WTC11 (cell line): ENCODE measurements around the gene RAD54L2. TPM values are rescaled to one million over a fixed set of nuclear protein-coding genes. Genes with fewer than 3 reads are reported as not detected.
A peak's percentile ranks its signal among the peaks of the same experiment; 100 is the strongest.

Experiments used
- ATAC-seq: fragments of 200-7000 bp; cut with Tn5 transposase; 2 replicates; pipeline ENCODE4 v1.10.0; 2021; ENCODE audit warnings: mild to moderate bottlenecking, moderate library complexity
- CTCF ChIA-PET: fragments of 300-600 bp; sonication (Branson Sonifier 250); formaldehyde crosslinking; loops from one replicate; lab custom pipeline; 2021; ENCODE audit warnings: antibody characterized with exemption; lab: Charles Lee
- POLR2A ChIA-PET: fragments of 350-600 bp; sonication (Branson Sonifier 250); formaldehyde crosslinking; loops from one replicate; lab custom pipeline; 2021; ENCODE audit warnings: antibody characterized with exemption; lab: Charles Lee
- DNase-seq: peaks from one replicate; pipeline ENCODE4 v3.0.0; 2021; ENCODE audit warnings: low spot score
- H3K27ac Mint-ChIP-seq: 2 replicates; pipeline ENCODE4 v1.8.0; 2021; ENCODE audit warnings: mixed read lengths
- H3K27me3 Mint-ChIP-seq: 2 replicates; pipeline ENCODE4 v1.8.0; 2021; ENCODE audit warnings: low read depth, mild to moderate bottlenecking, moderate library complexity, mixed read lengths
- H3K36me3 Mint-ChIP-seq: 2 replicates; pipeline ENCODE4 v1.8.0; 2021; ENCODE audit warnings: mixed read lengths
- H3K4me1 Mint-ChIP-seq: 2 replicates; pipeline ENCODE4 v1.8.0; 2022; ENCODE audit warnings: mixed read lengths
- H3K4me3 Mint-ChIP-seq: 2 replicates; pipeline ENCODE4 v1.8.0; 2021; ENCODE audit warnings: mild to moderate bottlenecking, moderate library complexity, mixed read lengths
- H3K9me3 Mint-ChIP-seq: 2 replicates; pipeline ENCODE4 v1.8.0; 2021; ENCODE audit warnings: mixed read lengths
- CBFB ChIP-seq: sonication (generic); formaldehyde crosslinking; IDR thresholded peaks from 2 replicates; pipeline ENCODE4 v1.8.1; 2022; ENCODE audit warnings: mild to moderate bottlenecking, low read depth, missing genetic modification reagents
- ELF4 ChIP-seq: sonication (generic); formaldehyde crosslinking; IDR thresholded peaks from 2 replicates; pipeline ENCODE4 v1.8.1; 2022; ENCODE audit warnings: low read depth, mild to moderate bottlenecking, moderate library complexity, missing genetic modification reagents
- GABPB1 ChIP-seq: sonication (generic); formaldehyde crosslinking; IDR thresholded peaks from 2 replicates; pipeline ENCODE4 v1.8.1; 2023; ENCODE audit warnings: mild to moderate bottlenecking, missing genetic modification reagents
- HMGA2 ChIP-seq: fragments of 250-450 bp; sonication (Bioruptor Pico); IDR thresholded peaks from 2 replicates; pipeline ENCODE4 v1.4.0; 2021; ENCODE audit warnings: mild to moderate bottlenecking, moderate library complexity
- JAZF1 ChIP-seq: fragments of 250-450 bp; sonication (Bioruptor Pico); IDR thresholded peaks from 2 replicates; pipeline ENCODE4 v1.9.0; 2021; ENCODE audit warnings: moderate library complexity, mild to moderate bottlenecking, inconsistent platforms
- MYBL2 ChIP-seq: sonication (generic); formaldehyde crosslinking; IDR thresholded peaks from 2 replicates; pipeline ENCODE4 v1.8.1; 2023; ENCODE audit warnings: mild to moderate bottlenecking, moderate library complexity, missing genetic modification reagents
- RORB ChIP-seq: fragments of 250-450 bp; sonication (Bioruptor Pico); IDR thresholded peaks from 2 replicates; pipeline ENCODE4 v1.9.0; 2021; ENCODE audit warnings: mild to moderate bottlenecking
- SMAD4 ChIP-seq: sonication (generic); formaldehyde crosslinking; IDR thresholded peaks from 2 replicates; pipeline ENCODE4 v1.8.0; 2022; ENCODE audit warnings: mild to moderate bottlenecking, missing genetic modification reagents
- SP1 ChIP-seq: sonication (generic); formaldehyde crosslinking; conservative IDR thresholded peaks from 2 replicates; pipeline ENCODE4 v1.8.1; 2022; ENCODE audit warnings: missing genetic modification reagents
- TP53 ChIP-seq: sonication (generic); formaldehyde crosslinking; IDR thresholded peaks from 2 replicates; pipeline ENCODE4 v1.8.1; 2023; ENCODE audit warnings: mild to moderate bottlenecking, missing genetic modification reagents
- ZNF121 ChIP-seq: sonication (generic); formaldehyde crosslinking; IDR thresholded peaks from 2 replicates; pipeline ENCODE4 v1.8.0; 2023; ENCODE audit warnings: missing genetic modification reagents
- ZNF416 ChIP-seq: fragments of 250-450 bp; sonication (Bioruptor Pico); IDR thresholded peaks from 2 replicates; pipeline ENCODE4 v1.9.0; 2021; ENCODE audit warnings: mild to moderate bottlenecking, inconsistent platforms
- ZNF671 ChIP-seq: fragments of 250-450 bp; sonication (Bioruptor Pico); IDR thresholded peaks from 2 replicates; pipeline ENCODE4 v1.8.0; 2021; ENCODE audit warnings: mild to moderate bottlenecking
- total RNA-seq: library from RNA; stranded (reverse); gene quantifications from 3 replicates; pipeline ENCODE4 v1.2.3, GENCODE V29; 2021
- TF ChIP-seq, protein P1 (sequence below): sonication (generic); formaldehyde crosslinking; IDR thresholded peaks from 2 replicates; pipeline ENCODE4 v1.8.1; 2023; ENCODE audit warnings: mild to moderate bottlenecking, missing genetic modification reagents, moderate library complexity
- TF ChIP-seq, protein P2 (sequence below): sonication (generic); formaldehyde crosslinking; IDR thresholded peaks from 2 replicates; pipeline ENCODE4 v1.8.0; 2022; ENCODE audit warnings: mild to moderate bottlenecking, missing genetic modification reagents
- TF ChIP-seq, protein P3 (sequence below): sonication (generic); formaldehyde crosslinking; IDR thresholded peaks from 2 replicates; pipeline ENCODE4 v1.8.1; 2023; ENCODE audit warnings: mild to moderate bottlenecking, missing genetic modification reagents, moderate library complexity
- TF ChIP-seq, protein P4 (sequence below): sonication (generic); formaldehyde crosslinking; IDR thresholded peaks from 2 replicates; pipeline ENCODE4 v1.8.1; 2022; ENCODE audit warnings: low read depth, missing genetic modification reagents, borderline replicate concordance
- TF ChIP-seq, protein P5 (sequence below): sonication (generic); formaldehyde crosslinking; IDR thresholded peaks from 2 replicates; pipeline ENCODE4 v1.8.1; 2023; ENCODE audit warnings: mild to moderate bottlenecking, moderate library complexity, missing genetic modification reagents
- TF ChIP-seq, protein P6 (sequence below): sonication (generic); formaldehyde crosslinking; IDR thresholded peaks from 2 replicates; pipeline ENCODE4 v1.8.0; 2023; ENCODE audit warnings: missing genetic modification reagents, mild to moderate bottlenecking, borderline replicate concordance
- TF ChIP-seq, protein P7 (sequence below): fragments of 250-450 bp; sonication (Bioruptor Pico); IDR thresholded peaks from 2 replicates; pipeline ENCODE4 v1.9.0; 2021; ENCODE audit warnings: mild to moderate bottlenecking
- TF ChIP-seq, protein P8 (sequence below): sonication (generic); formaldehyde crosslinking; IDR thresholded peaks from 2 replicates; pipeline ENCODE4 v1.8.0; 2022; ENCODE audit warnings: missing genetic modification reagents

RAD54L2 gene
- total RNA-seq, 1 experiment from 2014 or later = 29.5 TPM

DNA sequence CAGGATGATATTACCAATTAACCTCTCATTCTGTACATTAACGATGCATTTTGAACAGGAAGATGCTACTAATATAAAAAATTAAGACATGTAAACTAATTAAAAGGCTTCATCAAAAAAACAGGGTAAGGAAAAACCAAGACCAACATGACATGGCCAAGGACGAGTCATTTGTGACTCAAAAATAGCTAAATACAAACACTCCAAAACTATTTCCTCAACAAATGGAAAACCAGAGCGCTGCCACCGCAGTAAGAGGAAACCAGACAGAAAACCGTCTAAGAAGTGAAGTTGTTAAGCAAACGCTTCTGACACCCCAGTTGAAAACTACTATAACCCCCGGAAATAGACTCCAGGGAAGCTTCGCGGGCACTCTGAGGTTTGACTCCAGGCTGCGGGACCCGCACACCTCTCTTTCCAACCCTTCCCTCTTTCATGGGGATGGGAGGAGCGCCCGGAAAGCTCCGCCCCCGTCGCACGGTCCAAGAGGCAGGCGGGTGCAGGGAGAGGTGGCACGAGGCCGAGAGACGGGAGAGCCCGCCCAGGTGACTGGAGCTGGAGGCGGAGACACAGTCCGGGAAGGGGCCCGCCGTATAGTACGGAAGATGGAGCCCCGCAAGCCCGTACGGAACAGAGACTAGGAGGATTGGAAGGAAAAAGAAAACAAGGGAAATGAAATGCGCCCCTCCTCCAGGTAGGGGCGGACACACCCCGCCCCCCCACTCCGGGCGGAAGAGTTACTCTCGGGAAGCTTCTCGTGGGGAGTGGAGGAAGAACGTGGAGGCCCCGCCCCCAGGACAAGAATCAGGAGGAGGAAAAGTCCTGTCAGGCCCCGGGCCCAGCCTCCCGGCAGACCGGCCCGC, 39.4 kb upstream of the RAD54L2 start:
- Mint-ChIP-seq H3K9me3 (no peaks in the 10 kb centered on the region), H3K4me1 (0 out of 2 replicates have a peak, but pooled peaks cover 5% of the 10 kb centered on the region), H3K36me3 (peaks cover 3% of the 10 kb centered on the region), H3K27me3 (no peaks in the 10 kb centered on the region), H3K27ac (peak overlapping the region; percentile 97), H3K4me3 (peak overlapping the region; percentile 94)
- ATAC-seq (peak; percentile 85), DNase-seq (peak; percentile 97)
- ChIA-PET POLR2A (interaction anchor here (0.6 to 2.2 kb wide), 6 partner anchors 9 to 182 kb away, joined by 3 to 12 read pairs (median 7); no protein-coding TSS in a partner anchor), CTCF (interaction anchor here (0.6 to 5.7 kb wide), 24 partner anchors 10 to 883 kb away, joined by 3 to 198 read pairs (median 5); partner anchors contain the start of genes MANF, RAD54L2, RBM15B and TEX264)
- no peak for TF ChIP-seq SMAD4 (CRISPR knock-in tag)
- TF ChIP-seq SP1 = peak; percentile 58
- no peak for TF ChIP-seq ZNF416 (CRISPR knock-in tag)
- no peak for TF ChIP-seq HMGA2 (CRISPR knock-in tag)
- TF ChIP-seq, protein P1, sequence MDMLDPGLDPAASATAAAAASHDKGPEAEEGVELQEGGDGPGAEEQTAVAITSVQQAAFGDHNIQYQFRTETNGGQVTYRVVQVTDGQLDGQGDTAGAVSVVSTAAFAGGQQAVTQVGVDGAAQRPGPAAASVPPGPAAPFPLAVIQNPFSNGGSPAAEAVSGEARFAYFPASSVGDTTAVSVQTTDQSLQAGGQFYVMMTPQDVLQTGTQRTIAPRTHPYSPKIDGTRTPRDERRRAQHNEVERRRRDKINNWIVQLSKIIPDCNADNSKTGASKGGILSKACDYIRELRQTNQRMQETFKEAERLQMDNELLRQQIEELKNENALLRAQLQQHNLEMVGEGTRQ = peak; percentile 58; the same call in 1 of the 2 replicates
- TF ChIP-seq ELF4 (CRISPR knock-in tag) = no peak
- TF ChIP-seq ZNF121 = no peak
- TF ChIP-seq, protein P2, sequence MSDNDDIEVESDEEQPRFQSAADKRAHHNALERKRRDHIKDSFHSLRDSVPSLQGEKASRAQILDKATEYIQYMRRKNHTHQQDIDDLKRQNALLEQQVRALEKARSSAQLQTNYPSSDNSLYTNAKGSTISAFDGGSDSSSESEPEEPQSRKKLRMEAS = peak; percentile 60; the same call in 1 of the 2 replicates
- TF ChIP-seq TP53 (CRISPR knock-in tag) = no peak
- TF ChIP-seq RORB (CRISPR knock-in tag) = no peak
- peak; percentile 13; the same call in 1 of the 2 replicates for TF ChIP-seq MYBL2 (CRISPR knock-in tag)
- no peak for TF ChIP-seq ZNF671 (CRISPR knock-in tag)
- TF ChIP-seq, protein P3, sequence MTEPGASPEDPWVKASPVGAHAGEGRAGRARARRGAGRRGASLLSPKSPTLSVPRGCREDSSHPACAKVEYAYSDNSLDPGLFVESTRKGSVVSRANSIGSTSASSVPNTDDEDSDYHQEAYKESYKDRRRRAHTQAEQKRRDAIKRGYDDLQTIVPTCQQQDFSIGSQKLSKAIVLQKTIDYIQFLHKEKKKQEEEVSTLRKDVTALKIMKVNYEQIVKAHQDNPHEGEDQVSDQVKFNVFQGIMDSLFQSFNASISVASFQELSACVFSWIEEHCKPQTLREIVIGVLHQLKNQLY (CRISPR knock-in tag) = no peak
- no peak for TF ChIP-seq JAZF1
- TF ChIP-seq GABPB1 (CRISPR knock-in tag) = no peak
- TF ChIP-seq, protein P4, sequence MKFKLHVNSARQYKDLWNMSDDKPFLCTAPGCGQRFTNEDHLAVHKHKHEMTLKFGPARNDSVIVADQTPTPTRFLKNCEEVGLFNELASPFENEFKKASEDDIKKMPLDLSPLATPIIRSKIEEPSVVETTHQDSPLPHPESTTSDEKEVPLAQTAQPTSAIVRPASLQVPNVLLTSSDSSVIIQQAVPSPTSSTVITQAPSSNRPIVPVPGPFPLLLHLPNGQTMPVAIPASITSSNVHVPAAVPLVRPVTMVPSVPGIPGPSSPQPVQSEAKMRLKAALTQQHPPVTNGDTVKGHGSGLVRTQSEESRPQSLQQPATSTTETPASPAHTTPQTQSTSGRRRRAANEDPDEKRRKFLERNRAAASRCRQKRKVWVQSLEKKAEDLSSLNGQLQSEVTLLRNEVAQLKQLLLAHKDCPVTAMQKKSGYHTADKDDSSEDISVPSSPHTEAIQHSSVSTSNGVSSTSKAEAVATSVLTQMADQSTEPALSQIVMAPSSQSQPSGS = no peak
- TF ChIP-seq, protein P5, sequence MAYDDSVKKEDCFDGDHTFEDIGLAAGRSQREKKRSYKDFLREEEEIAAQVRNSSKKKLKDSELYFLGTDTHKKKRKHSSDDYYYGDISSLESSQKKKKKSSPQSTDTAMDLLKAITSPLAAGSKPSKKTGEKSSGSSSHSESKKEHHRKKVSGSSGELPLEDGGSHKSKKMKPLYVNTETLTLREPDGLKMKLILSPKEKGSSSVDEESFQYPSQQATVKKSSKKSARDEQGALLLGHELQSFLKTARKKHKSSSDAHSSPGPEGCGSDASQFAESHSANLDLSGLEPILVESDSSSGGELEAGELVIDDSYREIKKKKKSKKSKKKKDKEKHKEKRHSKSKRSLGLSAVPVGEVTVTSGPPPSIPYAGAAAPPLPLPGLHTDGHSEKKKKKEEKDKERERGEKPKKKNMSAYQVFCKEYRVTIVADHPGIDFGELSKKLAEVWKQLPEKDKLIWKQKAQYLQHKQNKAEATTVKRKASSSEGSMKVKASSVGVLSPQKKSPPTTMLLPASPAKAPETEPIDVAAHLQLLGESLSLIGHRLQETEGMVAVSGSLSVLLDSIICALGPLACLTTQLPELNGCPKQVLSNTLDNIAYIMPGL = no peak
- no peak for TF ChIP-seq CBFB (CRISPR knock-in tag)
- TF ChIP-seq, protein P6, sequence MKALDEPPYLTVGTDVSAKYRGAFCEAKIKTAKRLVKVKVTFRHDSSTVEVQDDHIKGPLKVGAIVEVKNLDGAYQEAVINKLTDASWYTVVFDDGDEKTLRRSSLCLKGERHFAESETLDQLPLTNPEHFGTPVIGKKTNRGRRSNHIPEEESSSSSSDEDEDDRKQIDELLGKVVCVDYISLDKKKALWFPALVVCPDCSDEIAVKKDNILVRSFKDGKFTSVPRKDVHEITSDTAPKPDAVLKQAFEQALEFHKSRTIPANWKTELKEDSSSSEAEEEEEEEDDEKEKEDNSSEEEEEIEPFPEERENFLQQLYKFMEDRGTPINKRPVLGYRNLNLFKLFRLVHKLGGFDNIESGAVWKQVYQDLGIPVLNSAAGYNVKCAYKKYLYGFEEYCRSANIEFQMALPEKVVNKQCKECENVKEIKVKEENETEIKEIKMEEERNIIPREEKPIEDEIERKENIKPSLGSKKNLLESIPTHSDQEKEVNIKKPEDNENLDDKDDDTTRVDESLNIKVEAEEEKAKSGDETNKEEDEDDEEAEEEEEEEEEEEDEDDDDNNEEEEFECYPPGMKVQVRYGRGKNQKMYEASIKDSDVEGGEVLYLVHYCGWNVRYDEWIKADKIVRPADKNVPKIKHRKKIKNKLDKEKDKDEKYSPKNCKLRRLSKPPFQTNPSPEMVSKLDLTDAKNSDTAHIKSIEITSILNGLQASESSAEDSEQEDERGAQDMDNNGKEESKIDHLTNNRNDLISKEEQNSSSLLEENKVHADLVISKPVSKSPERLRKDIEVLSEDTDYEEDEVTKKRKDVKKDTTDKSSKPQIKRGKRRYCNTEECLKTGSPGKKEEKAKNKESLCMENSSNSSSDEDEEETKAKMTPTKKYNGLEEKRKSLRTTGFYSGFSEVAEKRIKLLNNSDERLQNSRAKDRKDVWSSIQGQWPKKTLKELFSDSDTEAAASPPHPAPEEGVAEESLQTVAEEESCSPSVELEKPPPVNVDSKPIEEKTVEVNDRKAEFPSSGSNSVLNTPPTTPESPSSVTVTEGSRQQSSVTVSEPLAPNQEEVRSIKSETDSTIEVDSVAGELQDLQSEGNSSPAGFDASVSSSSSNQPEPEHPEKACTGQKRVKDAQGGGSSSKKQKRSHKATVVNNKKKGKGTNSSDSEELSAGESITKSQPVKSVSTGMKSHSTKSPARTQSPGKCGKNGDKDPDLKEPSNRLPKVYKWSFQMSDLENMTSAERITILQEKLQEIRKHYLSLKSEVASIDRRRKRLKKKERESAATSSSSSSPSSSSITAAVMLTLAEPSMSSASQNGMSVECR (CRISPR knock-in tag) = no peak
- TF ChIP-seq, protein P7, sequence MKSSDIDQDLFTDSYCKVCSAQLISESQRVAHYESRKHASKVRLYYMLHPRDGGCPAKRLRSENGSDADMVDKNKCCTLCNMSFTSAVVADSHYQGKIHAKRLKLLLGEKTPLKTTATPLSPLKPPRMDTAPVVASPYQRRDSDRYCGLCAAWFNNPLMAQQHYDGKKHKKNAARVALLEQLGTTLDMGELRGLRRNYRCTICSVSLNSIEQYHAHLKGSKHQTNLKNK (CRISPR knock-in tag) = no peak
- TF ChIP-seq, protein P8, sequence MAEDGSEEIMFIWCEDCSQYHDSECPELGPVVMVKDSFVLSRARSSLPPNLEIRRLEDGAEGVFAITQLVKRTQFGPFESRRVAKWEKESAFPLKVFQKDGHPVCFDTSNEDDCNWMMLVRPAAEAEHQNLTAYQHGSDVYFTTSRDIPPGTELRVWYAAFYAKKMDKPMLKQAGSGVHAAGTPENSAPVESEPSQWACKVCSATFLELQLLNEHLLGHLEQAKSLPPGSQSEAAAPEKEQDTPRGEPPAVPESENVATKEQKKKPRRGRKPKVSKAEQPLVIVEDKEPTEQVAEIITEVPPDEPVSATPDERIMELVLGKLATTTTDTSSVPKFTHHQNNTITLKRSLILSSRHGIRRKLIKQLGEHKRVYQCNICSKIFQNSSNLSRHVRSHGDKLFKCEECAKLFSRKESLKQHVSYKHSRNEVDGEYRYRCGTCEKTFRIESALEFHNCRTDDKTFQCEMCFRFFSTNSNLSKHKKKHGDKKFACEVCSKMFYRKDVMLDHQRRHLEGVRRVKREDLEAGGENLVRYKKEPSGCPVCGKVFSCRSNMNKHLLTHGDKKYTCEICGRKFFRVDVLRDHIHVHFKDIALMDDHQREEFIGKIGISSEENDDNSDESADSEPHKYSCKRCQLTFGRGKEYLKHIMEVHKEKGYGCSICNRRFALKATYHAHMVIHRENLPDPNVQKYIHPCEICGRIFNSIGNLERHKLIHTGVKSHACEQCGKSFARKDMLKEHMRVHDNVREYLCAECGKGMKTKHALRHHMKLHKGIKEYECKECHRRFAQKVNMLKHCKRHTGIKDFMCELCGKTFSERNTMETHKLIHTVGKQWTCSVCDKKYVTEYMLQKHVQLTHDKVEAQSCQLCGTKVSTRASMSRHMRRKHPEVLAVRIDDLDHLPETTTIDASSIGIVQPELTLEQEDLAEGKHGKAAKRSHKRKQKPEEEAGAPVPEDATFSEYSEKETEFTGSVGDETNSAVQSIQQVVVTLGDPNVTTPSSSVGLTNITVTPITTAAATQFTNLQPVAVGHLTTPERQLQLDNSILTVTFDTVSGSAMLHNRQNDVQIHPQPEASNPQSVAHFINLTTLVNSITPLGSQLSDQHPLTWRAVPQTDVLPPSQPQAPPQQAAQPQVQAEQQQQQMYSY (CRISPR knock-in tag) = peak; percentile 51; the same call in 1 of the 2 replicates
